Osteocyte (in vitro differentiated cells): ENCODE data around the gene GTF2H2C. TPM values are rescaled to one million over a fixed set of nuclear protein-coding genes. Genes with fewer than 3 reads are reported as not detected.
"Not testable (repeated sequence)": the region's sequence is repeated elsewhere in the genome, so short reads cannot be mapped to it uniquely, and the experiment has no call there.

ENCODE experiments used
- DNase-seq: peaks from one replicate; pipeline ENCODE4 v3.0.0; 2021; ENCODE audit warnings: mixed read lengths; ENCODE audit not compliant: unreplicated experiment; ENCODE audit errors: extremely low spot score
- H3K27ac Mint-ChIP-seq: one replicate; pipeline ENCODE4 v1.8.0; 2021; ENCODE audit warnings: mild to moderate bottlenecking, mixed read lengths; ENCODE audit not compliant: unreplicated experiment
- H3K27me3 Mint-ChIP-seq: one replicate; pipeline ENCODE4 v1.8.0; 2021; ENCODE audit warnings: mixed read lengths; ENCODE audit not compliant: unreplicated experiment
- H3K36me3 Mint-ChIP-seq: one replicate; pipeline ENCODE4 v1.8.0; 2021; ENCODE audit warnings: mixed read lengths; ENCODE audit not compliant: unreplicated experiment
- H3K4me1 Mint-ChIP-seq: one replicate; pipeline ENCODE4 v1.8.0; 2021; ENCODE audit warnings: mixed read lengths; ENCODE audit not compliant: unreplicated experiment
- H3K4me3 Mint-ChIP-seq: one replicate; pipeline ENCODE4 v1.8.0; 2021; ENCODE audit warnings: mild to moderate bottlenecking, moderate library complexity, mixed read lengths; ENCODE audit not compliant: unreplicated experiment
- H3K9me3 Mint-ChIP-seq: one replicate; pipeline ENCODE4 v1.8.0; 2021; ENCODE audit warnings: mixed read lengths; ENCODE audit not compliant: unreplicated experiment
- total RNA-seq: library from RNA; stranded (reverse); gene quantifications from 2 replicates; pipeline ENCODE4 v1.2.1, GENCODE V29; 2021

GTF2H2C gene
- total RNA-seq, 1 donor from 2014 or later: 35.6 TPM

- H3K36me3 Mint-ChIP-seq, H3K4me3 Mint-ChIP-seq, H3K4me1 Mint-ChIP-seq, DNase-seq, H3K9me3 Mint-ChIP-seq, H3K27ac Mint-ChIP-seq, H3K27me3 Mint-ChIP-seq: not testable (repeated sequence)
These were observed 18.6 kb upstream of the GTF2H2C start for GRCh38 chr5:69541347-69541746.

GRCh38 chr5:69542838-69543618 is 17.0 kb upstream of the GTF2H2C start:
- H3K27ac Mint-ChIP-seq, H3K9me3 Mint-ChIP-seq, H3K4me1 Mint-ChIP-seq, H3K36me3 Mint-ChIP-seq, H3K4me3 Mint-ChIP-seq, H3K27me3 Mint-ChIP-seq, DNase-seq: not testable (repeated sequence)

- not testable (repeated sequence) for H3K9me3 Mint-ChIP-seq, DNase-seq, H3K36me3 Mint-ChIP-seq, H3K4me1 Mint-ChIP-seq, H3K4me3 Mint-ChIP-seq, H3K27me3 Mint-ChIP-seq, H3K27ac Mint-ChIP-seq
These were observed 15.4 kb upstream of the GTF2H2C start for GRCh38 chr5:69544602-69545001.

GRCh38 chr5:69560587-69561431 is 818 bp downstream of the GTF2H2C start:
- not testable (repeated sequence) for H3K27me3 Mint-ChIP-seq, DNase-seq, H3K36me3 Mint-ChIP-seq, H3K4me1 Mint-ChIP-seq, H3K27ac Mint-ChIP-seq, H3K9me3 Mint-ChIP-seq
- peak overlapping the region; percentile 69 for H3K4me3 Mint-ChIP-seq

- not testable (repeated sequence) for H3K4me3 Mint-ChIP-seq
These were observed 6.2 kb downstream of the GTF2H2C start for GRCh38 chr5:69566172-69566571.

GRCh38 chr5:69568072-69568471 is 8.1 kb downstream of the GTF2H2C start:
- not testable (repeated sequence) for H3K27ac Mint-ChIP-seq, H3K9me3 Mint-ChIP-seq, DNase-seq, H3K4me3 Mint-ChIP-seq, H3K27me3 Mint-ChIP-seq, H3K36me3 Mint-ChIP-seq, H3K4me1 Mint-ChIP-seq

More at GRCh38 chr5:69566172-69566571, 6.2 kb downstream of the GTF2H2C start:
- not testable (repeated sequence) for H3K27me3 Mint-ChIP-seq, DNase-seq, H3K36me3 Mint-ChIP-seq, H3K4me1 Mint-ChIP-seq, H3K27ac Mint-ChIP-seq, H3K9me3 Mint-ChIP-seq

- not testable (repeated sequence) for DNase-seq, H3K36me3 Mint-ChIP-seq, H3K27me3 Mint-ChIP-seq, H3K4me1 Mint-ChIP-seq, H3K27ac Mint-ChIP-seq, H3K9me3 Mint-ChIP-seq, H3K4me3 Mint-ChIP-seq
These were observed 23.4 kb downstream of the GTF2H2C start for GRCh38 chr5:69583356-69583755.

GRCh38 chr5:69596114-69596840 is 36.3 kb downstream of the GTF2H2C start:
- H3K9me3 Mint-ChIP-seq: not testable (repeated sequence)

GRCh38 chr5:69601947-69602346 is 42.0 kb downstream of the GTF2H2C start:
- not testable (repeated sequence) for H3K27me3 Mint-ChIP-seq, DNase-seq, H3K9me3 Mint-ChIP-seq, H3K4me3 Mint-ChIP-seq, H3K4me1 Mint-ChIP-seq, H3K27ac Mint-ChIP-seq, H3K36me3 Mint-ChIP-seq

More at GRCh38 chr5:69596114-69596840, 36.3 kb downstream of the GTF2H2C start:
- not testable (repeated sequence) for H3K4me1 Mint-ChIP-seq, DNase-seq, H3K4me3 Mint-ChIP-seq, H3K36me3 Mint-ChIP-seq, H3K27me3 Mint-ChIP-seq, H3K27ac Mint-ChIP-seq

GRCh38 chr5:69606839-69607238 is 46.8 kb downstream of the GTF2H2C start:
- not testable (repeated sequence) for H3K9me3 Mint-ChIP-seq, H3K36me3 Mint-ChIP-seq, DNase-seq, H3K4me3 Mint-ChIP-seq, H3K27ac Mint-ChIP-seq, H3K27me3 Mint-ChIP-seq, H3K4me1 Mint-ChIP-seq

- H3K9me3 Mint-ChIP-seq, H3K4me3 Mint-ChIP-seq, H3K4me1 Mint-ChIP-seq, H3K27me3 Mint-ChIP-seq, DNase-seq, H3K36me3 Mint-ChIP-seq, H3K27ac Mint-ChIP-seq: not testable (repeated sequence)
These were observed 47.8 kb downstream of the GTF2H2C start for GRCh38 chr5:69607750-69608149.
